Measurements from ENCODE around the gene FBXO36.
A peak's percentile ranks its signal among the peaks of the same experiment; 100 is the strongest.

The FBXO36 gene

DNA sequence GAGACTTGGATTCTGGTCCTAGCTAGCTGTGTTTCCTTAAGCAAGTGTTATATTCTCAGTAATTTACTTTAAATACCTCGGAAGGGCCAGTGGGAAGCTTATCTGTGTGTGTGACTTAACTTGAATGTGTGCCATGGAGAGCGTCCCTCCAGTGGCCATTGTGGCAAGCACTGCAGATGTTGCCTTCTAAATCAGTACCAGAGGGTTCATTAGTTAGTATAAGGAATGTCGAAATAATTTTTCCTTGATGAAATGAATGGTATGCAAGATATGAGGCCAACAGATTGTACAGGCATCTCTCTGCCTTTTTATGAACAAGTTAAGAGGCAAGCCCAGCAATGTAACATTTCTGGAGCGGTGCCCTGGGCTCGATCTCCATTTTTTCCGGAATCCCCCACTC lies 52.0 kb downstream of the FBXO36 start:
- DNase-seq: no peak

DNA sequence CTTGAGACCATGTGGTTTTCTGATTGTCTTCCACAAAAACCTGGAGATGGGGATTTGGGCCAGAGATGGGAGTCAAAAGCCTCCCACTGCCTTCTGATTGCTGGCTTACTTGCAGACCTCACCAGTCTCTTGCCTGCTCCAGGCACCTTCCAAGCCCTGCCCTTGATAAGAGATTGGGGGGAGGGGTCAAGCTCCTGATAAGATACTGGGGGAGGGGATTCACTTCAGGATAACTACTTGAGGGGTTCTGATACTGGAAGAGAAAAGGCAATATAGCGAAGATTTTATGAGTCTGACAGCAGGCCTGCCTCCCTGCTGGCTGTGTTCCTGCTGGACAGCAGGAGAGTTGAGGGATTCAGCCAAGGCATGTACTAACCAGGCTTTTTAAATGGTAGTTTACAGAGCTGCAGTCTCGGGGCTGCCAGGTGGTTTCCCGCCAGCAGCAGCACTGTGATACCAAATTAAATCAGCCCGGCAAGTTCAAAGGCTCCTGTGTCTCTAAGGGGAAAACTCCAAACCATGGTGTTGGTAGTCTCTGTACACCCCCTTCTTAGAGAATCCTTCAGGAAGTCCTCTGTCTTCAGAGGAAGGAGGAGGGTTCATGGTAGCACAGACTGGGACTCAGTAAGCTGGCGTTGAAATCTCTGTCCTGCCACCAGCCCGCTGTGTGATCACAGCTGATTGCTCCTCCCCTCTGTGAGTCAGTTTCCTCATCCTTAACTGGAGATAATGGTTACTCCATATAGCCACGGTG lies 58.3 kb downstream of the FBXO36 start:
- no peak for DNase-seq

DNA sequence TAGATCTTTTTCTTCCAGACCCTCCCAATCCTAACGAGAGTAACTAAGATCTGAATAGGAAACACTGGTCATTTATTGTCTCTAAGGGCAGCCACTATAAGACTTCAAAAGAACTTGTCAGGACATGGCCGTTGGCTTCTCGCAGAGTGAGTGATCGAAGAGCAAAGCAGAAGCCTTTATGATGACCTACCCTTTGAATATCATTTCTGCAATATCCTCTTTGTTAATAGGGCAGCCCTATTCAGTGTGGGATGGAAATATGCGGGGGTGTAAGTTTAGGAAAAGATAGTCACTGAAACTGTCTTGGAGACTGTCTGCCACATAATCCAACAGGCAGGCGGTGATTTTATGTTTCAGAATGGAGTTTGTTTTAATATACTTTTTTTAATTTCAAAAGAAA lies 70.9 kb downstream of the FBXO36 start:
- no peak for DNase-seq

DNA sequence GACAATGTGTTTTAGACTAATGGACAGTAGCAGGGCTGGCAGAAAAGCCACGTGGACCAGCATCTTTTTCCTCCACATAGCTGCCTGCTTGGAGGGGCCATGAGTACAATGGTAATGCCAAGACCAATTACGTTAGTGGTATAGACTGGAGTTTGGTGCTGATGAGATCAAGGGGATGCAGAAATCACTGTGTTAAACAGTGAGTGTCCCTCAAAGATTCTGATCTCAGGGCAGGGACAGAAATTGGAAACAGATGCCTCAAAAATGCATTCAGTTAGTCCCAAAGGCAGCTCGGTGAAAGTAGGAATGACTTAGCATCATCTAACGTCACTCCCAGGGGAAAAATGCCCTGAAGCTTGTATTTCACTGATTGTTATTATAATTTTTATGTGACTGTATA lies 74.0 kb downstream of the FBXO36 start:
- DNase-seq: no peak

DNA sequence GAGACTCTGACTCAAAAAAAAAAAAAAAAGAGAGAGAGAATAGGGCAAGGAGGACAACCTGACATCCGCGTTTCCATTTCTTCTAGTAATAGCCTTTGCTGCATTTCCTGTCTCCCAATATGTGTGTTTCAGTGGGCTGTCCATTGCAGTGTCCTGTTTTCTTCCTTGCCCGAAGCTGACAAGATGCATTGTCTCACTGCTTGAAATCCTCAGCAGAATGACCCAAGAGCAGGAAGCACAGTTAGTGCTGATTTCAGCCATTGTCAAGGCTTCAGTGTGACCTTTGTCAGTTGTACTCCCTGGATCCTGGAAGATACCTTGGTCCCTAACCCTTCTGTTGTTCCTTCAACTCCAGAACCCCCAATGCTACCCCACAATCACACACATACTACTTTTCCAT lies 75.3 kb downstream of the FBXO36 start:
- no peak for DNase-seq

DNA sequence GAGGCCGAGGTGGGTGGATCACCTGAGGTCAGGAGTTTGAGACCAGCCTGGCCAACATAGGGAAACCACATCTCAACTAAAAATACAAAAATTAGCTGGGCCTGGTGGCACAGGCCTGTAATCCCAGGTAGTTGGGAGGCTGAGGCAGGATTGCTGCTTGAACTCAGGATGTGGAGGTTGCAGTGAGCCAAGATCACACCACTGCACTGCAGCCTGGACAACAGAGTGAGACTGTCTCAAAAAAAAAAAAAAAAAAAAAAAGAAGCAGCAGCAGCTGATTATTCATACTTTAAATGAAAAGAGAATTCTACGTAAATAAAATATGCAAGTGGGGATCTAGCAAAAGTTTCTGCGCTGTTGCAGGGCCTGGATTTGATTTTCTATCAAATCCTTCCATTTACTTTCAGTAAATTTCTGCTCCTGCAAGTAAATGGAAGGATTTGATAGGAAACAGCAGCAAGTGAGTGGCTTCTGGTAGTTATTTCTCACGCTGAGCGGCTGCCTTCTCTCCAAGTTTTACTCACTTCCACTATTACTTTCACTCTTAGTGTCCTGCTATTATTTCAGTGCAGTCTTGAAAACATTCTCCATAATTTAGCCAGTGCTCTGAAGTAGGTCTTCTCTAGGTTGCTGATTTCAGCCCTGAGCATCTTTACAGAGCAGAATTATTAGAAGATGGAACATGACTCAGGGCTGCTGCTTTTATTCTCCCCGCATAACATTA lies 78.0 kb downstream of the FBXO36 start:
- no peak for DNase-seq

DNA sequence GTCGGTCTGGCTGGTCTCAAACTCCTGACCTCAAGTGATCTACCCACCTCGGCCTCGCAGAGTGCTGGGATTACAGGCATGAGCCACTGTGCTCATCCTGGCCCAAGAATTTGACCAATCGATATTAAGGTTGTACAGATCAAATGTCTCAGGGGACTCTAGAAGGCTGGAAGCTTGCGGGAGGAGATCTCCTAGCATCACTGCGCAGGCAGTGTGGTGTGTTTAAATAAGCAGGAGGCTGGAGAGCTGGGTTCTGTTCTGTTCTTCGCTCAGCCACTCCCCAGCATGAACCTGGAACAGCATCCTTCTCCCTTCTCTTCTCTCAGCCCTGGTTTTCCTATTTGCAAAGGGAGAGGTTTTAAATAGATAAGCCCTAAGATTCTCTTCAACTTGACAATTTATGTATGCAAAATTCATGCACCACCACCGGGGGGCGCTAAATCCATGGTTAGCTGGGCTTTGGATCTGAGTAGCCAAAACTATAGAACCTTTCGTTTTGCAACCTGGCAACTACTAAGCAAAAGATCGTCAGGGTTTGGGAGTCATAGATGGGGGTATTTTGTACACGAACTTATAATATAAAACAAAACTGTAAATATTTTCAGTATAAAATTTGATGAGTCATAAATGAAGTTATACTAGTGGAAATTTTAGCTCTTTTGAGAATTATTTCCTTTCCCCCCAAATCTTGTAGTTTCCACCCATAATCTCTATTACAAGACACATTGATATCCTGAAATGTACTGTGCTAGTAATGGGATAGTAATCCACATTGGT lies 85.8 kb downstream of the FBXO36 start:
- DNase-seq: peak; percentile 34

DNA sequence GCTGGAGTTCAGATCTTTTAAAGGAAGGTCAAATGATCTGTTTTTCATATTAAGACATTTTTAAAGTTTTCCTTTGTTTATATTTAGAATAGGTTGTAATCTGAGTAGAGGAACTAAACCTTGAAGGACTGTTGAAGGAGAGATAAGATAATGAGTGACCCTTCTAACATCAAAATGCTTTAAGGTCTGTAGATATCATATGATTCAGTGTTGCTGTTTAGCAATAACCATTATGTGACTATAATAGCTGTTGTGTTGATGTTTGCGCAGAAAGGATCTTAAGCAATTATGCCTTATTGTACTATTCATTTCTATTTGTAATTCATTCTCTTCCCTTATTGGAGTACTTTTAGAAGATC lies 86.4 kb downstream of the FBXO36 start:
- DNase-seq: no peak

DNA sequence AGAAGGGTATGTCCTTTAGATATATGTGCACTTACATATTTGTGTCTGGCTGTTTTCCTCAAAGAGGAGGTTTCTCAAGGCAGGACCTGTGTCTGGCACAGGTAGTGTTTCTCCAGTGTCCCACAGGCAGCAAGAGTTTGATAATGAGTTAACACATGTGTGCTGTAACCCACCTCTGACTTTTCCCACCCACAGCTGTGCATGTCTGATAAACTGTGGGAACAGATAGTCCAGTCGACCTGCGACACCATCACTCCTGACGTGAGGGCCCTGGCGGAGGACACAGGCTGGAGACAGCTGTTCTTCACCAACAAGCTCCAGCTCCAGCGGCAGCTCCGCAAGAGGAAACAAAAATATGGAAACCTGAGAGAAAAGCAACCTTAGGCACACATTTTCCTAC lies 88.2 kb downstream of the FBXO36 start:
- DNase-seq: no peak

DNA sequence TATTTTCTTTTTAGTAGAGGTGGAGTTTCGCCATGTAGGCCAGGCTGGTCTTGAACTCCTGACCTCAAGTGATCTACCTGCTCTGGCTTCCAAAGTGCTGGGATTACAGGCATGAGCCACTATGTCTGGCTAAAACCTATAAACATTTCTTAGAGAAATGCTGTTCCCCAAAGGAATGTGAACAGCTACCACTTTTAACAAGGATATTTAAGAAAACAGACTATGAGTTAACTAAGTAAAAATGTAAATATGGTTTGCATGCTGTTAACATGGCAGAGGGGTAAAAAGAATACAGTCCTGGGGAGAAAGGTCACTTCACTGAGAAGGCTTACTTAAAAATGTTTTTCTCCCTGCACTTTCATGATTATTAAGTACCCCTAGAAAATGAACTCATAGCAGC lies 89.3 kb downstream of the FBXO36 start:
- no peak for DNase-seq

DNA sequence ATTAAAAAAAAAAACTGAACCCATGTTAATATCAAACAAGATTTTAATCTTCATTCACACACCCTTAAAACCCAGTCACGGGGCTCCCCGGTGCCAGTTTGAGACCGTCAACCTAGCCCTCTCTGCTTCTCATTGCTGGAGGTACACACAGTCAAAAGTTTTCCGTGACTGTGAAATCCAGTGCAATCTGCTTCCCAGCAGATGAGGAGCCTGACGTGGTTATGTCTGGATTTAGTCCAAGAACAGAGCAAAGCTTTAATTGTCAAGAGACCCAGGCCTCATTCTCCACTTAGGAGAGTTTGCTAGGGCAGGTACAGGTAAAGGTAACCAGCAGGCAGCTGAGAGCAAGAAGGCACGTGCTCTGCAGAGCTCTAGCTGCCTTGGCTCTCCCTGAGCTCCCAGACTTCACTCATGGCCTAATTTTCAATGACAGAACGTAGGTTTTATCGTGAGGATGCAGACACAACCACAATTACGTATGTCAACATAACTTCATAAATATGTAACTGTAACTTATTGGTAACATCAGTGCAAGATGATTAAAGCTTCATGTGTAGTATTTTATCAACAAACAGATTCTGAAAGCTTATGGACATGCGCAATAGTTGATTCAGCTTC lies 90.1 kb downstream of the FBXO36 start:
- no peak for DNase-seq

DNA sequence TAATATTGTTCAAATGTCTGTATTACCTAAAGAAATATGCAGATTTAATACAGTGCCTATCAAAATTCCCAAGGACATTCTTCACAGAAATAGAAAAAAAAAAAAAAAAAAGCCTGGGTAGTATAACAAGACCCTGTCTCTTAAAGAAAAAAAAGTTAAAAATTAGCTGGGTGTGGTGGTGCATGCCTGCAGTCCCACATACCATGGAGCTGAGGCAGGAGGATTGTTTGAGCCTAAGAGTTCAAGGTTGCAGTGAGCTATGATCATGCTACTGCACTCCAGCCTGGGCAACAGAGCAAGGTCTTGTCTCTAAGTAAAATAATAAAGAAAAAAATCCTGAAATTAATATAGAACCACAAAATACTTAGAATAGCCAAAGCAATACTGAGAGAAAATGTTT lies 94.5 kb downstream of the FBXO36 start:
- DNase-seq: no peak

DNA sequence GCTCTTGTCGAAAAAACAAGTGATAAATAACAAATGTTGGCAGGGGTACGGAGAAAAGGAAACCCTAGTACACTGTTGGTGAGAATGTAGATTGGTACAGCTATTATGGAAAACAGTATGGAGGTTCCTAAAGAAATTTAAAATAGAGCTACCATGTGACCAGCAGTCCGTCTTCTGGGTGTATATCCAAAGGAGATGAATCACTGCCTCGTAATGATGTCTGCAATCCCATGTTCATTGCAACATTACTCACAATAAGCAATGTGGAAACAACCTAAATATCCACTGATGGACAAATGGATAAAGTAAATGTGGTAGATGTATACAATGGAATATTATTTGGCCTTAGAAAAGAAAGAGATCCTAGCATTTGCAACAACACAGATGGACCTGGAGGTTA lies 95.8 kb downstream of the FBXO36 start:
- DNase-seq: no peak

DNA sequence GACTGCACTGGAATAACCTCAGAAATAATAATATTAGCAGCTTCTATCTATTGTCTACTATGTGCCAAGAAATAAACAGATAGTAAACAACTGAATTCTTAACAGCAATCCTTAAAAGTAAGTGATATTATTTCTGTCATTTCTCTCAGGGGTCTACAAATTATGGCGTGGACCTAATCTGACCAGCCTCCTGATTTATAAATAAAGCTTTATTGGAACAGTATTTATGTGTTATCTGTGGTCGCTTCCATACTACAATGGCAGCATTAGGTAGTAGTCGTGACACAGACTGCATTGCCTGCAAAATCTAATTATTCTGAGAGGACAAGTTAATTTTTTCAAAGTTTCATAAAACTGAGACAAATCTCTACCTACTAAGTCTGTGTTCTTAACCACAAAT lies 97.4 kb downstream of the FBXO36 start:
- no peak for DNase-seq

DNA sequence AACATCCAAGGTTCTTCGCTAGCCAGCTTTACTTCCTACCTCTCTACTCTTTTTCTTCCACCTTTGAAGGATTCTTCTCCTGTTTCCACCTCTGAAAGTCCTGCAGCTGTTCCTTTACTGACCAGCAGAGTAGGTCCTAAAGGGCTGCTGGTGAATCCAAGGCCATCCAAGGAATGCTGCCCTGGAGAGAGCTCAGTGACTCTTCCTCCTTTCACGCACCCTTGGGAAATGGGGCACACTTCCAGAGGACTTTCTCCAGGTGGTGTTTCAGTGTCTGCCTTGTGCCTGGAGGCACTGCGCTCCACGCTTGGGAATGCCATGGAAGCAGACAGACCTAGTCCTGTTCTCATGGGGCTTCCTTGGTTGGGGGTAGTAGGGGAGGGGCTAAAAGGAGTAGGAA lies 101.0 kb downstream of the FBXO36 start:
- DNase-seq: no peak

DNA sequence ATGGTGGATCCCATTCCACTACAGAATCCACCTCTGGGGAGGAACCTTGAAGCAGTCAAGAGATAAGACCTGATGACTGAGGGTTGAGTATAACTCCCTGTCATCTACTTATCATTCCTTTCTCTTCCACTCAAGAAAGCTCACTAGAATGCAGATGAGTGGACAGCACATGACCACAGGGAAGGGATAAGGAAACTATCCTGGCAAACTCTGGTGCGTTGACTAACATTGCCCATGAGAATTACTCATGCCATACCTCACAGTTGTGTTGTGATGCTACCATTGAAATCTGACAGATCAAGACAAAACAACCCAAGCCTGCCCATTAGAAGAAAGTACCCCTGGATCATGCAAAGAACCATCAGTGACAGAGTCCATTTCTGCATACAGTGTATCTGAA lies 119.9 kb downstream of the FBXO36 start:
- no peak for DNase-seq

DNA sequence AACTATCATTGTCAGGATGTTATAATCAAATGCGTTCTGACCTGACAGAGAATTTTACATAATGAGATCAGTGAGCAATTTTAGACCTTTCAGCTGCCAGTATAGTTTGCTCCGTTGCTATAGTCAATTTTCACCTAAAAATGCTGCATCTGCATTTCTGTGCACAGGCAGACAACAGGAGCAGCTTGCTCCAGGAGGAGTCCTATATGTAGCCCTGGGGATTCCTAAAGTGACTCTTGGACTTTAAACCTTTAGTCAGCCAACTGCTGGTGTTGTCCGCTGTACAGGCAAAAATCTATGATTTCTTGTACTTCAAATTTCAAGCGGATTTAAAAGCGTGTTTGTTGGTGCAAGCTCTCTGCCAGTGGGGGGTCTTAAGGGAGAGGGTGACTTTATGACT lies 120.7 kb downstream of the FBXO36 start:
- DNase-seq: no peak

DNA sequence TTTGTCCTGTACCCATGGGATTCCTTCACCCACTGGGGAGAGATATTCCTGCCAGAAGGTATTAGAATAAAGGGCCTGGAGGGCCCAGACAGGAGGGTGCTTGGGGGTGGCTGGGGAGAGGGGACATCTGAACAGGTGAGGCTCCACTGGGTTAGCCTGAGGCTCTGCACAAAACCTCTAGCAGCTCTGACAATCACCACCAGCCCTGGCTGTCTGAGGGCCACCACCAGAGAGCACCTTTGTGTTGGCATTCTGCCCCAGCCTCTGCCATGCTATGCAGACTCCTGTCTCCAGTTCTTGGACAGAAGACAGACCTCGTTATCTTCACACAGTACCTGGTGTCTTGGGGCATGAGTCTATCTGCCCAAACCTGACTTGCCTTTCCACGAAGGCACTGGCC lies 121.2 kb downstream of the FBXO36 start:
- no peak for DNase-seq

DNA sequence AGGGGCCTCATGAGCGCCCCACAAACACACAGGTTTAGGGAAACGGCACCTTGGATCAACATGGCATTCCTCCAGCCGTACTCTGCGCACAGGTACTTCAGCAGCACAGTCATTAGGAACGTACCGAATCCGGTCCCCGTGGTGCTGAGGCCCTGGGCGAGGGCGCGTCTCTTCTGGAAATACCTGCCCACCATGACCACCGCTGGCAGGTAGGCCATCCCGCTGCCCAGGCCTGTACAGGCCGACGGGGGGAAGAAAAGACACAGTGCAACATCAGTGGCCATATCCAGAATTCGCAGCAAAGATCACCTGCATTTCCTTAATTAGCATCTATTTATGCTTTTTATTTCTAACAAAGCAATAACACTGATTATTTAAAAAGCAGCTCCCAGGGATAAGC lies 124.2 kb downstream of the FBXO36 start:
- DNase-seq: no peak

DNA sequence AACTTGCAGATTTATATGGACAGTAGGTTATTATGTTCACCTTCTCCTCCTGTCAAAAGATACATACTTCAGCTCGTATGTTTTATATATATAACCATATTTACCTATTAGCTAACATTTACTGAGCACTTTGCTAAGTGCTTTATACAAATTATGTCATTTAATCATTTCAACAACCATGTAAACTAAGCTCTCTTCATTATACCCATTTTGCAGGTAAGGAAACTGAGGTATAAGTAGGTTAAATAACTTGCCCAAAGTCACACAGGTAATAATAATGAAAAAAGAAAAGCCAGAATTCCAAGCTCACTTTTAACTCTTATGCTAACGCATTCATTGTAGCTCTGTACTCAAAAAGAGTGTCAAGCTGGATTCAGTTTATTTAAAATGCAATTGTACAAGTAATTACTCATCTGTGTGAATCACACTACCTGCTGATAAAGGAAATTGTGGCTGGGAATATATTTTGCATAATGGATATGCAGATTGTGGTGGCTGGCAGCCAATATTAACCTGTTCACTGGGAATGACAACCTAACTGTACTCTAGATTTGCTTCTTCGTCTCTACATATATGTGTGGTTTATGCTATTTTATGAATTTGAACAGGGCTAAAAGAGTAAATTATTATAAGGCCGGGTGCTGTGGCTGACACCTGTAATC lies 125.8 kb downstream of the FBXO36 start:
- no peak for DNase-seq

DNA sequence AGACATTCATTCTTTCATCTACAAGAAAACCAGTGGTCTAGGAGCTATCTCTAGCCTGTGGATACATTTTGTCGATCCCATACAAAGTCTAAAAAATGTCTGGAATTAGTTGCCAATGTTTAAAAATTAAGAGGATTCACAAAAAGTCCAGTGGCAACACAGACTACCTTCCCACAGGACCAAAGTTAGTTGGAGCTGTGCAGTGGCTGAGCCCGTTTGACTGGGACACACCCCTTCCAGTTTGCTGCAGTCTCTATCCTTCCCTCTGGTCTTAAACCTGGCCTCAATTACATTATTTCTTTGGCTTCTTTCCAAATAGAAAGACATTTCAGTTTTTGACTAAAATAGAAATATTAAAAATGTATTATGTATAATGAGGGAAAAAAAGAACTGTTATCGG lies 127.8 kb downstream of the FBXO36 start:
- DNase-seq: no peak

DNA sequence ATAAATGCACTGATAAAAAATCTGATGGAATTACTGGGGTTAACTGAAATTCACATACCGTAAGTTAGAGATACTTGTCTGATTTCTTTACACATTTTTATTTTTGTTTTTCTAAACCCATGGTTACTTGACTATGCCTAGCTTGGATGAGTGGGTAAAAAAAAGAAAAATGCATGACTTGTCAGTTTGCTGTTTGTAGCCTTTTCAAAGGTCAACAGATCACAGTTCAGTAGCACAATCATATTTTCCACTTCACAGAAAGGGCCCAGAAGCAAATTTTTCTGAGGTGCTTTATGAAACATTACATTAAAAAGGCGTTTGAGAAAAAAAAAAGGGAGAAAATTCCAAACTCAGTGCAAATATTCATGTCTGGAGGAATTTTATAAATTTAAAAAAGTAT lies 130.0 kb downstream of the FBXO36 start:
- DNase-seq: no peak

Measured in NCI-H345 (cell line).